Activated naive CD8-positive, alpha-beta T cell treated with anti-CD3 and anti-CD28 coated beads for 36 hours (primary cell): Measurements from ENCODE around the gene ZPBP2. TPM values are rescaled to one million over a fixed set of nuclear protein-coding genes. Genes with fewer than 3 reads are reported as not detected.
A peak's percentile ranks its signal among the peaks of the same experiment; 100 is the strongest.
"Not testable (repeated sequence)": the region's sequence is repeated elsewhere in the genome, so short reads cannot be mapped to it uniquely, and the experiment has no call there.

Experiments
- DNase-seq: peaks from one replicate; pipeline ENCODE4 v3.0.0; 2021
- H3K27ac Mint-ChIP-seq: one replicate; pipeline ENCODE4 v1.8.0; 2022; ENCODE audit warnings: mild to moderate bottlenecking, moderate library complexity, mixed read lengths
- H3K27me3 Mint-ChIP-seq: one replicate; pipeline ENCODE4 v1.8.0; 2022; ENCODE audit warnings: mild to moderate bottlenecking, mixed read lengths
- H3K36me3 Mint-ChIP-seq: one replicate; pipeline ENCODE4 v1.8.0; 2021; ENCODE audit warnings: mild to moderate bottlenecking, mixed read lengths
- H3K4me1 Mint-ChIP-seq: one replicate; pipeline ENCODE4 v1.8.0; 2021; ENCODE audit warnings: mixed read lengths
- H3K4me3 Mint-ChIP-seq: one replicate; pipeline ENCODE4 v1.8.0; 2022; ENCODE audit warnings: mild to moderate bottlenecking, moderate library complexity, mixed read lengths
- H3K9me3 Mint-ChIP-seq: one replicate; pipeline ENCODE4 v1.8.0; 2022; ENCODE audit warnings: mixed read lengths
- total RNA-seq, 2 experiments: library from RNA; stranded (reverse); gene quantifications; one replicate each; pipeline ENCODE4 v1.2.3, GENCODE V29; 2021

Gene ZPBP2
- total RNA-seq, 2 experiments from 2014 or later, result not detected

GRCh38 chr17:39841134-39841683, 26.8 kb upstream of the ZPBP2 start:
- H3K4me1 Mint-ChIP-seq, result peaks cover 48% of the 10 kb centered on the region
- H3K9me3 Mint-ChIP-seq, result peaks cover 13% of the 10 kb centered on the region
- no peak overlapping the region for H3K4me3 Mint-ChIP-seq
- no peaks in the 10 kb centered on the region for H3K27me3 Mint-ChIP-seq
- peak overlapping the region; percentile 13 for H3K27ac Mint-ChIP-seq
- DNase-seq, result no peak
- peaks cover 67% of the 10 kb centered on the region for H3K36me3 Mint-ChIP-seq

DNA sequence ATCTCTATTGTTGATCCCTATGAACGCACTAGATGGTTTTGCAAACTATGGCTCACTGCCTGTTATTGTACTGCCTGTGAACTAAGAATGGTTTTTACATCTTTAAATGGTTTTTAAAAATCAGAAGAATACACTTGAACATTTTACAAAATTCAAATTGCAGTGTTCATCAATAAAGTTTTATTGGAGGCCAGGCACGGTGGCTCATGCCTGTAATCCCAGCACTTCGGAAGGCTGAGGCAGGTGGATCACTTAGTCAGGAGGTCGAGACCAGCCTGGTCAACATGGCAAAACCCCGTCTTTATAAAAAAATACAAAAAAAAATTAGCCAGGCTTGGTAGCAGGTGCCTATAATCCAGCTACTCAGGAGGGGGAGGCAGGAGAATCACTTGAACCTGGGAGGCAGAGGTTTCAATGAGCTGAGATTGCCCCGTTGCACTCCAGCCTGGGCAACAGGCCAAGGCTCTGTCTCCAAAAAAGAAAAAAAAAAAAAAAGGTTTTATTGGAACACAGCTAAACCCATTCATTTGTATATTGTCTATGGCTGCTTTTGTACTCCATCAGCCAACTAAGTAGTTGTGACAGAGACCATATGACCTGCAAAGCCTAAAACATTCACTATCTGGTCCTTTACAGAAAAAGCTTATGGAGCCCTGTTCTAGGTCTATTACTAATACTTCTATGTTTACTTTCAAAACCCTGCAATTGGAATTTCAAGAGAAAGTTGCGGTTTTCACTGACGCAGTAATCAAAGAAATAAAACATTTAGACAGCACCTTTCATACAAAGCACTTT, 22.8 kb upstream of the ZPBP2 start:
- no peak for DNase-seq
- Mint-ChIP-seq H3K36me3 (peaks cover 40% of the 10 kb centered on the region), H3K4me3 (no peak overlapping the region), H3K4me1 (peaks cover 70% of the 10 kb centered on the region), H3K27me3 (no peaks in the 10 kb centered on the region), H3K27ac (peak overlapping the region; percentile 80), H3K9me3 (no peaks in the 10 kb centered on the region)

DNA sequence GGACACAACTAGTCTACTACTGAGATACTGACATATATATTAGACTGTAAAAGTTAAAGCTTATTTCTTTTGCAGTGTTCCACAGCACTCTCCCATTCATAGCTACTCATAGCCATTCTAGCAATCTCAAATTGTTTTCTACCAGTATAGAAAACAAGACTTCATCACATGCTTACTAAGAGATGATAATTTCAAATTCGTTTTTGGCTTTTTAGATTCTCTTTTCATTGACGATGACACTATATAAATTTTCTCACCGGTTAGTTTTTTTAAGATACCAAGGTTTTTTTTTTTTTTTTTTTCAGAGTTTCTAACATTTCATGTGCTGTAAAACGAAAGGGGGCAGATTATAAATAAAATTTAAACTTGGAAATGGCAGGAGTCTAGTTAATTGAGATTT, 21.8 kb upstream of the ZPBP2 start:
- DNase-seq, result no peak
- Mint-ChIP-seq H3K27me3 (no peaks in the 10 kb centered on the region), H3K36me3 (peaks cover 34% of the 10 kb centered on the region), H3K9me3 (no peaks in the 10 kb centered on the region), H3K4me3 (no peak overlapping the region), H3K4me1 (peaks cover 69% of the 10 kb centered on the region), H3K27ac (no peak overlapping the region)

DNA sequence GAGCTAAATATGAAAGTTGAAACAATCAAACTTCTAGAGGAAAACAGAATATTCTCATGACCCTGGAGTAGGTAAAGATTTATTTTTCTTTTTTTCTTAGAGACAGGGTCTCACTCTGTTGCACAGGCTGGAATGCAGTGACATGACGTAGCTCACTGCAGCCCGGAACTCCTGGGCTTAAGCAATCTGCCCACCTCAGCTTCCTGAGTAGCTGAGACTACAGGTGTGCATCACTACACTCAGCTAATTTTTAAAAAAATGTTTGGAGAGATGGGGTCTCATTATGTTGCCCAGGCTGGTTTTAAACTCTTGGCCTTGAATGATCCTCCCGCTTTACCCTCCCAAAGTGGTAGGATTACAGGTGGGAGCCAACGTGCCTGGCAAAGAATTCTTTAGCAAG, 19.4 kb upstream of the ZPBP2 start:
- Mint-ChIP-seq H3K36me3 (peaks cover 26% of the 10 kb centered on the region), H3K27ac (peak overlapping the region; percentile 3), H3K4me1 (peaks cover 66% of the 10 kb centered on the region), H3K4me3 (peak overlapping the region; percentile 30), H3K9me3 (no peaks in the 10 kb centered on the region), H3K27me3 (no peaks in the 10 kb centered on the region)
- no peak for DNase-seq

DNA sequence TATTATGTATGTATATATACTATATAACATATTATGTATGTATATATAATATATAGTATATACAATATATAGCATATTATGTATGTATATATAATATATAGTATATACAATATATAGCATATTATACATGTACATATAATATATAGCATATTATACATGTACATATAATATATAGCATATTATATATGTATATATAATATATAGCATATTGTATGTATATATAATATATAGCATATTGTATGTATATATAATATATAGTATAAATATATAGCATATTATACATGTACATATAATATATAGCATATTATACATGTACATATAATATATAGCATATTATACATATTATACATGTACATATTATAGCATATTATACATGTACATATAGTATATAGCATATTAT, 17.8 kb upstream of the ZPBP2 start:
- peaks cover 28% of the 10 kb centered on the region for H3K36me3 Mint-ChIP-seq
- not testable (repeated sequence) for H3K27ac Mint-ChIP-seq, DNase-seq, H3K9me3 Mint-ChIP-seq, H3K4me3 Mint-ChIP-seq, H3K27me3 Mint-ChIP-seq
- peaks cover 60% of the 10 kb centered on the region for H3K4me1 Mint-ChIP-seq

- Mint-ChIP-seq H3K4me1 (peaks cover 50% of the 10 kb centered on the region), H3K9me3 (no peaks in the 10 kb centered on the region), H3K27ac (peak overlapping the region; percentile 59), H3K36me3 (peaks cover 27% of the 10 kb centered on the region), H3K27me3 (no peaks in the 10 kb centered on the region), H3K4me3 (peak overlapping the region; percentile 0)
- DNase-seq, result no peak
Observed at GRCh38 chr17:39852239-39852638, 15.8 kb upstream of the ZPBP2 start.

- peaks cover 33% of the 10 kb centered on the region for H3K36me3 Mint-ChIP-seq
- peak overlapping the region; percentile 16 for H3K27ac Mint-ChIP-seq
- H3K9me3 Mint-ChIP-seq, result no peaks in the 10 kb centered on the region
- no peaks in the 10 kb centered on the region for H3K27me3 Mint-ChIP-seq
- H3K4me3 Mint-ChIP-seq, result no peak overlapping the region
- H3K4me1 Mint-ChIP-seq, result peaks cover 50% of the 10 kb centered on the region
- no peak for DNase-seq
Observed at GRCh38 chr17:39854909-39855308, 13.1 kb upstream of the ZPBP2 start.

DNA sequence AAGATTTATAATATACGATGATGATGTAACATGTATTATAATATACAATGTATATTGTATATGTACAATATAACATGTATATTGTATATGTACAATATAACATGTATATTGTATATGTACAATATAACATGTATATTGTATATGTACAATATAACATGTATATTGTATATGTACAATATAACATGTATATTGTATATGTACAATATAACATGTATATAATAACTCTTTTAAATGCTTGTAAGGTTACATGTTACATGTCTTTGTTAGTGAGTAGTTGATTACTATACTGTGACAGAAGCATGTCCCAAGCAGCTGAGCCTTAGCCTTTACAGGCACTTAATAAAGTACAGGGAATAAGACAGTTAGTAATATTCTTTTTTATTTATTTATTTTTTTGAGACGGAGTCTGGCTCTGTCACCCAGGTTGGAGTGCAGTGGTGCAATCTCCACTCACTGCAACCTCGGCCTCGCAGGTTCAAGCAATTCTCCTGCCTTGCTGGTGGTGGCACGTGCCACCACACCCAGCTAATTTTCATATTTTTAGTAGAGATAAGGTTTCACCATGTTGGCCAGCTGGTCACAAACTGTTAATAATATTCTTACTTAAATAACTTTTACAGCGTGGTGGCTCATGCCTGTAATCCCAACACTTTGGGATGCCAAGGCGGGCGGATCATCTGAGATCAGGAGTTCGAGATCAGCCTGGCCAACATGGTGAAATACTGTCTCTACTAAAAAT, 11.9 kb upstream of the ZPBP2 start:
- H3K4me3 Mint-ChIP-seq, H3K27me3 Mint-ChIP-seq, H3K9me3 Mint-ChIP-seq, DNase-seq, H3K27ac Mint-ChIP-seq: not testable (repeated sequence)
- peaks cover 55% of the 10 kb centered on the region for H3K4me1 Mint-ChIP-seq
- peaks cover 34% of the 10 kb centered on the region for H3K36me3 Mint-ChIP-seq

DNA sequence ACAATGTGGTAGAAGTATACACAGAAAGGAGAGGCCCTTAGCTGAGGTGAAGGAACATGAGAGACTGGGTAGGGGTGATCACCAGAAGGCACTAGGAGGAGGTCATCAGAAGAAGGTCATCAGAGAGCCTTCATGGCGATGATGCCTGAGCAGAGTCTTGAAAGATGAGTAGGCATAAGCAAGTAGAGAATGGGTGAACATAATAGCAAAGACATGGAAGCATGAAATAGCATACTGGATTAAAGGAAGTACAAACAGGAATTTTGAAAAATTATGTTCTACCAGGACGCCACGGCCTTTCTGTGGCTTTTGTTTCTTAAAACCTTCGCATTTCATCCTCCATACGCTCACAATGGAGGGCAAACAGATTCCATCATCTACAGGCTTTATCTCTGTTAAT, 6.8 kb upstream of the ZPBP2 start:
- peaks cover 28% of the 10 kb centered on the region for H3K36me3 Mint-ChIP-seq
- H3K4me3 Mint-ChIP-seq, result peak overlapping the region; percentile 78
- H3K9me3 Mint-ChIP-seq, result no peaks in the 10 kb centered on the region
- peak overlapping the region; percentile 90 for H3K27ac Mint-ChIP-seq
- peaks cover 54% of the 10 kb centered on the region for H3K4me1 Mint-ChIP-seq
- no peak for DNase-seq
- H3K27me3 Mint-ChIP-seq, result no peaks in the 10 kb centered on the region

GRCh38 chr17:39863244-39863917, 4.6 kb upstream of the ZPBP2 start:
- DNase-seq, result no peak
- H3K36me3 Mint-ChIP-seq, result peaks cover 20% of the 10 kb centered on the region
- H3K4me3 Mint-ChIP-seq, result peak overlapping the region; percentile 93
- no peaks in the 10 kb centered on the region for H3K9me3 Mint-ChIP-seq
- no peaks in the 10 kb centered on the region for H3K27me3 Mint-ChIP-seq
- peak overlapping the region; percentile 96 for H3K27ac Mint-ChIP-seq
- H3K4me1 Mint-ChIP-seq, result peaks cover 57% of the 10 kb centered on the region

DNA sequence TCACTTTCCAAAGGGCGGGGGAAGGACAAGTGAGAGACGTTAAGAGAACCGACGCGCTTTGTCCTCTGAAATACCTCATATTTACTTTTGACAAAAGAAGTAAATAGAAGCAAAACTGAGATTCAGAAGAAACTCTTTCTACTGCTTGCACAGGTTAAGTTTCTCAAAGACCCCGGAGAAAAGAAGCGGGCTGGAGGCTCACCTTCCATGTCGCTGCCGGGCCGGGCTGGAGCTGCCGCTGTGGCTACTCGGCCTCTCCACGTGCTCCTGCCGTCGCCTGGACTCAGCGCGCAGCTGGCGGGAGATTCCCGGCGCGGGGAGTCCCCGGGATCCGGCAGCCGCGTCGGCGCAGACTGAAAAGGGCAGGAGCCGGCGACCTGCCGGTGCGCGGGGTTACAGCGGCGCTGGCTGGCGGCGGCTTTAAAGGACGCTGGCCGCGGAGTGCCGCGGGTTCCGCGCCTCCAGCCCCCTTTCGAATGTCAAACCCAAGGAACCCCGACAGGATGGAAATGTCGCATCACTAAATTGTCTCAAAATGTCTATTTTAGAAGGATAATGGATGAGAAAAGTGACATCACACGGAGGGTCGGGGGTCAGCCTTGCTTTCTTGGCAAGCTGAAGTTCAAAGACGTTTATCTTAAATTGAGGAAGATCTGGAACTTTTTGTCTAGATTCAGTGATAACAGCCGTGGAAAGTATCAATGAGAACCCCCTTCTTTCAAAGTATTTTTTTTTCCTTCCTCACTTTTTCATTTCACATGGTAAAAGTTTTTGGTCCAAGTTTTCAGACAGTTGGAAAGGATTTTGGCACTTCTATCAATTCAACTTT, 3.9 kb upstream of the ZPBP2 start, which contains the start of gene IKZF3:
Gene IKZF3, minus strand, starts transcription at position 395 of the 829 bp plus-strand sequence. Its CDS starts 186 bp downstream, at position 209.
- Mint-ChIP-seq H3K36me3 (peaks cover 20% of the 10 kb centered on the region), H3K27me3 (no peaks in the 10 kb centered on the region), H3K9me3 (no peaks in the 10 kb centered on the region), H3K27ac (peak within 1 kb of the TSS; percentile 96), H3K4me1 (peaks cover 54% of the 10 kb centered on the region), H3K4me3 (peak within 1 kb of the TSS; percentile 93)
- peak; percentile 93 for DNase-seq

- Mint-ChIP-seq H3K4me3 (peak overlapping the region; percentile 15), H3K27ac (peak overlapping the region; percentile 70), H3K9me3 (no peaks in the 10 kb centered on the region), H3K27me3 (no peaks in the 10 kb centered on the region), H3K4me1 (peaks cover 41% of the 10 kb centered on the region), H3K36me3 (peaks cover 9% of the 10 kb centered on the region)
- no peak for DNase-seq
Observed at GRCh38 chr17:39866013-39866730, 1.8 kb upstream of the ZPBP2 start.

DNA sequence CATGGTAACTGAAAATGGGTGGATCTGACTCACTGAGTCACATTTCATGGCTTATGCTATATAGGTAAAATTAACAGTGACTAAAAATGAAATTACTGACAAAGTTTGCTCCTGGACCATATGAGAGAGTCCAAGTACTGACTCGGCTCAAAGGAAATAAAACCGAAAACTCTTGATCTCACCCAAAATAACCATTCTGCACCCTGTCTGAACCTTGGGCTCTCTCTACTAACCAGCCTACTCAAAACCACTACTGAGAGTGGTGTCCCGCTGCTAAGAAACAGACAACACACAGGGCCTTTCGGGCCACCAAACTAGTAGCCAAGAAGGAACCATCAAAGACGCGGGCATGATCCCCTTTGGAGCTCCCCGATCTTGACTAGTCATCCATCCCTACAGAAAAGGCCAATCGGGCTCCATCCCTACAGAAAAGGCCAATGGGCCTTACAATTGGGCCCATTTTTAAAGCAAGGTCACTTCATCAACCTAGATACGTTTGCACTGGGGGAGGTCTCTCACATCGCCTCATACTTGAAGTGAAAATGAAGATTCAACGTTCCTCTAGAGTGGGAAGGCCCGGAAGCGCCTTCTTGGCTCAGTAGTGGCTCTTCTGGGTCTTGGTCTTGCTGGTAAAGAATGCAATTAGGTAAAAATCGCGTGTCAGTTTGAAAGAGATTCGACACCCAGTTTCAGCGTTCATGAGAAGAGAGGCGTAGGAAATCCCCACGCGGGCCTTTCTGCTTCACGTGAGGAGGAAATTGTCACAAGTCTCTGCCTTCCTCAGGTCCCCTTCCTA, 720 bp upstream of the ZPBP2 start:
- Mint-ChIP-seq H3K27ac (peak overlapping the region; percentile 93), H3K4me3 (peak overlapping the region; percentile 54), H3K36me3 (peaks cover 5% of the 10 kb centered on the region), H3K9me3 (no peaks in the 10 kb centered on the region), H3K27me3 (no peaks in the 10 kb centered on the region), H3K4me1 (peaks cover 37% of the 10 kb centered on the region)
- peak; percentile 63 for DNase-seq
